AG08396 (cell line): ENCODE results near the gene NELL1.

ENCODE experiments used
- DNase-seq: peaks from one replicate; pipeline ENCODE4 v3.0.0; 2012; ENCODE audit warnings: low spot score, mixed read lengths

The NELL1 gene

DNA sequence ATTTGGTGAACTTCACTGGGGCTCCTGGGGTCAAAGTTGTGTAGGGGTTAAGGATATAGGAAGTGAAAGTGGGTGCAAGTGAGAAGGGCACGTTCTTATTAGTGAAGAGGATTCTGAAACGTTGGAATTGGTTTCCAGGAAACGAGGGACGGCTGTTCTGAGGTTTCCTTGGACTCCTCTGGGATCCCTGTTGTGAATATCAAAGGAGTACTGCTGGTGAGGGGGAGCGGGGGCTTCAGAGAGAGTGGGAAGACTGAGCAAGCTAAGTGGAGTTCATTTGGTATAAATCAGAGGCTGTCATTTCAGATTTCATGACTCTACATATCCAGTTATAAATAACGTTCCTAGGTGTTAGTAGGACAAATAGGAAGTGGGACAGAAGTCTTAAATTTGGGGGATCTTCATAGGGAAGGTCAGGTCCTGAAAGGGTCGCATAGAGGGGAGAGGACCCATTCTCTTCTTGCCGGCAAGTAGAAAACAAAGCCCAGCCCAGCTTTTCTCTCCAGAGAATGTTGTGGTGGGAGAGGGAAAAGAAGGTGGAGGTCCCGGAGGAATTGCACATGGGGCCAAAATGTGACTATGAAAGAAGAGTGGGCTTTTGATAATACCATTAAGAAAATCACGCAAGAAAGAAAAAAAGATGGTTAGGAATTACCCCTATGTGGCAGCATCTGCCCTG lies 1.1 kb upstream of the NELL1 start:
- DNase-seq = no peak

DNA sequence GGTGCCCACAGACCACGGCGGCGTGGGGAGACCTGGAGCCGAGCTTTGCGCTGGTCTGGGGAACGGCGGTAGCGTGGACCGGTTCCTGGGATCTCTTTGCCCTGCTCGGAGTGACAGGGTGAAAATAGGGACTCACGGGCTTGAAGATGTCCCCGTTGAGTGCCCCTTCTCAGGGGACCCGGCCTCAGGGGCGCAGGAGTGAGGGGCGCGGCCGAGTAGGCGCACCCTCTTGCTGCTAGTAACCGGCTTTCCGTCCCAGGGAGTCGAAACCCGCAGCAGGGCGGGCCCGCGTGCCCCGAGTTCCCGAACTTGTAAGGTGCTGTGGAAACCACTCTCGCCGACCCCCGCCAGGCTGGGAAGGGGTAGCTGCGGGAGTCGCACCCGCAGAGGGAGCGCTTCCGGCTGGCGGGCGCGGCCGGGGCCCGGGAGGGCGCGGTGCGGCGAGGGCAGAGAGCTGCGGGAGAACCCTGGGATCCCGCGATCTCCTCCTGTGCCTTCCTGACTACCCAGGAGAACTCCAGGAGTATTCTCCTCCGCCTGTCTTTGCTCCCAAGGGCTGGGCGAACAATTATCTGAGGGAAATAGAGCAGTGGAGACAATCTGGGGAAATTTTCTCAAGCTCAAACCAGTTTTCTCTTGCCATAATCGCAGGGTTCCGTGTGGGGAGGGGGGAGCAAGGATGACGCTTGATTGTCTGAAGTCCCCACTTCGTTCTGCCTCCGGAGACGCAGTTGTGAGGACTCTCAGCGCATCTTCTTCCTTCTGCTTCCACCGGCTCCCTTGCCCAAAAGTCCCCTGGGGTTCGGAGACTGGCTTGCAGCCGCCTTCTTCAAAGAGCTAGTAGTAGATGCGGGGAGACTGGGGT lies 666 bp downstream of the NELL1 start:
- no peak for DNase-seq

DNA sequence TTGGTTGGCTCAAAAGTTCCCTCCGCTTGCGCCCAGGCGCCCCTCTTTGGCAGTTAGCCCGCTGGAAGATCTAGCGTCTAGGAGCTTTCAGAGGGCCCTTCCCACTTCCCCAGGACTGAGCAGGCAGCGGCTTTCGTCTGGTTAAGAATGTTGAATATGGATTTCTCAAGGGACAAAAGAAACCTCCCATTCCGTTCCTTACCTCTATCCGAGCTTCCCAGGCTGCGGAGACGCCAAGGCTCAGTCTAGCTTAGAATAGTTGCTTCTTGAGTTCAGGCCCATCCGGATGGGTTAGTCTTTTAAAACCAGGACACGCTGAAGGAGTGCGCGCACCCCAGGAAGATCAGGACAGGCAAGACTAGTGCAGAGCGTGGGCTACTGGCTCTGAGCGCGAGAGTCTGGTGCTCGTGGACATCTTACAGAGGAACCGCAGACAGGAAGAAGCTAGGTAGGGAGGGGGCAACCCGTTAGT lies 1.6 kb downstream of the NELL1 start:
- no peak for DNase-seq

DNA sequence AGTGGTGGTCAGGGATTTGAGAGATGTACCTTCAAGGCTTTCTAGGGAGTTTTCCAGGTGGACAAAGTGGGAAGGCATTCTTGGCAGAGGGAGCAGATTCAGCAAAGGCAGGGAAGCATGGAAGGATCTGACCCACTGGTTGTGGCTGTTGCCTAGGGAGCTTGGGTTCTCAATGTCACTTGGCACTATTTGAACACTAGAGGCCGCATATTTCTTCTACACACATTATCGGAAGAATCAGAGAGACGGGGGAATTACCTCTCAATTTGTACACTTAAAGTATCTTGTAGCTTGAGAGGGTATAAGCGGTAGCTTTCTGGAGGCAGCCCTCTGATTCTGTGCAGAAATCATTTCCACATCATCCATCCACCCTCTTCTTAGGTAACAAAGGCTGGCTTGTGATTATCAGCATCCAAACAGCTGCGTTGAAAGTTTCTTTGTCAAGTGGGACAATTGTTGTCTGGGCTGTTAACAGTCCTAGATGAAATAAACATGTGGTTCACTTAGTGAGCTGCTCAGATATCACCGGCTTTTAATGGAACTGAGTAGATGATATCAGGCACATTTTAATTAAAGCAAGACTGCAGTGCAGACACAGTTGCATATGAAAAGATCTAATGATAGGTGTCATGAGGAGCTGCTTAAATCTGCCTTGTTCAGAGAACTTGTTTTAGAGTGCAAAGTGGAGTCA lies 2.6 kb downstream of the NELL1 start:
- peak; percentile 34 for DNase-seq

DNA sequence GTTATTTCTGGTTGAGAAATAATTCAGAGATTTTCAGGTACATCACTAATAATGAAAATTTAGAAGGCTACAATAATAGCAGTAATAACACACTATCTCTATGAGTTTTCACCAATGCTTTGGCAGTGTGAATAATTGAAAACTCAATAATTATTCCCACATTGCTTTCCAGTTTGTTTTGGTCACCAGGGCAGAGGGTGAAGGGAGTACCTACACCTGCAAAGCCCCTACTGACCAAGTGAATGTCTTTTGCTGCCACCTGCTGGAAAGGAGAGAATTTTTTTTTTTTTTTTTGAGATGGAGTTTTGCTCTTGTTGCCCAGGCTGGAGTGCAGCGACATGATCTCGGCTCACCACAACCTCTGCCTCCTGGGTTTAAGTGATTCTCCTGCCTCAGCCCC lies 3.2 kb downstream of the NELL1 start:
- no peak for DNase-seq

DNA sequence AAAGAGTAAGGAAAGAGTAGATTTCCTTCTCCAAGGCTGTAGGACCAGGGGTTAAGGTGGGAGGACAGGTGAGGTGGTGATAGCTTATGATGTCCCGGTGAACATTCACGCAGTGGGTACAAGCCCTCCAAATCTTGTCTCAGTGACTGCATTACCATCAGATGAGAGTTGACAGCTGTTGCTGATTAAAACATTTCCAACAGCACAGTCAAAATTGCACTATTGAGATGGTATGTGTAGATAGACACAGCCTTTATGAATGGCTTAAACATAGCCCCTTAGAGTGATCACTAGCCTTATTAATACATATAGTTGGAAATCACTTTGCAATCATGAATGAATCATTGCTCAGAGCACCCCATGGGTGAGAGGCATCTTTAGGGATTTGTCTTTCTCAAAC lies 7.3 kb downstream of the NELL1 start:
- no peak for DNase-seq

DNA sequence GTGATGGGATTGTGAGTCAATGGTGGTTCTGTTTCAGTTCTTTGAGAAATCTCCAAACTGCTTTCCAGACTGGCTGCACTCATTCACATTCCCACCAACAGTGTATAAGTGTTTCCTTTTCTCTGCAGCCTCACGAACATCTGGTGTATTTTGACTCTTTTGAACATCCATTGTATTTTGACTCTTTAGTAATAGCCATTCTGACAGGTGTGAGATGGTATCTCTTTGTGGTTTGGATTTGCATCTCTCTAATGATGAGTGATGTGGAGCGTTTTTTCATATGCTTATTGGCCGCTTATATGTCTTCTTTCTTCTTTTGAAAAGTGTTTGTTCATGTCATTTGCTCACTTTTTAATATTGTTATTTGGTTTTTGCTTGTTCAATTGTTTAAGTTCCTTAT lies 19.4 kb downstream of the NELL1 start:
- no peak for DNase-seq

DNA sequence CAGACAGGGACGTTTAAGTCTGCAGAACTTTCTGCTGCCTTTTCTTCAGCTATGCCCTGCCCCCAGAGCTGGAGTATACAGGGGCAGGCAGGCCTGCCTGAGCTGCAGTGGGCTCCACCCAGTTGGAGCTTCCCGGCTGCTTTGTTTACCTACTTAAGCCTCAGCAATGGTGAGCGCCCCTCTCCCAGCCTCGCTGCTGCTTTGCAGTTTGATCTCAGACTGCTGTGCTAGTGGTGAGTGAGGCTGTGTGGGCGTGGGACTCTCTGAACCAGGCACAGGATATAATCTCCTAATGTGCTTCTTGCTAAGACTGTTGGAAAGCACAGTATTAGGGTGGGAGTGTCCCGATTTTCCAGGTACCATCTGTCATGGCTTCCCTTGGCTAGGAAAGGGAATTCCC lies 38.5 kb downstream of the NELL1 start:
- DNase-seq = no peak

DNA sequence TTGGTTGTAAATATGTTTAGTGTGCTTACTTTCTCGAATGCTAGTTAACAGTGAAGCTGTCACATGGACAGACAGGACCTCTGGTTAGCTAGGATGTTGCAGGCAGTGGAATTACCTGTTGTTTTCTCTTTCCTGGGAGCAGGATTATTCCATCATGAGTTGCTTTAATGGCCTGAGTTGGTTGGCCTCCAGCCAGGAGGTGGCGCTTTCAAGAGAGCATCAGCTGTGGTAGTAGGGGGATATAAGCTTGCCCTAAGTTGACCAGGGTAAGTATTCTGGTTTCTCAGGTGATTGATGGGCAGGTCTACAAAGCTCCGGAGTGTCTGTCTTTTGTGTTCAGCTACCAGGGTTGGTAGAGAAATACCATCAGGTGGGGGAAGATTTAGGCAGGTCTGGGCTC lies 43.5 kb downstream of the NELL1 start:
- no peak for DNase-seq

DNA sequence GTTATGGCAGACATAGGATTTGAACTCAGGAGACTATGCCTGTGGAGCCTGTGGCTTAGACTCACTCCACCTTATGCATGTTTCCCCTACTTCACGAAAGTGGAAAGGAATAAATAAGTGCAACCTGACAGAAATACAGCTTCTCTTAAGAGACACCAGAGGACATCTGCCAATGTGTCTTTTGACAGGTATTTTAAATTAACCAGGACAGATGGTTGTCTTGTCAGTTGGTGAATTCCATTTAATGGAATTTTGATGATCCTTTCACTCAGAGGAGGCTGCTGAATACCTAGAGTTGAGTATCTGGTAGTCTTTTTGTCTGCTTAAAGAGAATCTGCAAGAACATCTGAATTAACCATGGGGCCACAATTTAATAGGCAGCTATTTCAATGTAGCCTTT lies 46.1 kb downstream of the NELL1 start:
- no peak for DNase-seq

DNA sequence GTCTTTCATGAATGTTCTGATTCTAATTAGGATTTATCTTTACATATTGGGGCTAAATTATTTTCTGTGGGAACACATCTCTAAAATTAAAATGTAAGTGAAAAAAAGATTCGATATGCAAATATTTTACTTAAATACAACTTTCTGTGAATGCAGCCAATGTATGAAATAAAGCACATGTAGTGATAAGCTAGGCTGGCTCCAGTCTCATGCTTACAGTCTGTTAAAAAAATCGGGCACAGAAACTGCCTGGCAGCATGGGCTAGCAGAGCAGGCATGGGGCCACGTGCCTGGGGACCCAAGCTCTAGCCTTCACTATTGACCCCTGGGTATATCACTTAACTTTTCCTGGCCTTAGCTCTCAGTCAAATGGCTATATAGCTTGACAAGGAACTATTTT lies 46.5 kb downstream of the NELL1 start:
- no peak for DNase-seq

DNA sequence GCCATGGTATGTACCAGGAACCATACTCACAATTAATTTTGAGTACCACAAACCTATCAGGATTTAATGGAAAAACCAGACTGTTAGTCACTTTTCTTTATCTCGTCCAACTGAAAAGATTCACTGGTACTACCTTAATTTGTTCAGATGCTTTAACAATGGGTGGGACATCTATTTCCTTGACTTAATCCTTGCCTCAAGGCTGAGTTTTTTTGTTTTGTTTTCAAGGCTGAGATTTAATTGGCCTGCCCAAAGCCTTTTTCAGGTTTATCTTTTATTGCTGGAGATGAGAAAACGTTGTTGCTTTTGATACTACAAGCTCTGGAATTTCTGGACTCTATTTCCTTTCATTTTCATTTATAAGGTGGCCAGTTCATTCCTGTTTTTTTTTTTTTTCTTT lies 50.4 kb downstream of the NELL1 start:
- no peak for DNase-seq

DNA sequence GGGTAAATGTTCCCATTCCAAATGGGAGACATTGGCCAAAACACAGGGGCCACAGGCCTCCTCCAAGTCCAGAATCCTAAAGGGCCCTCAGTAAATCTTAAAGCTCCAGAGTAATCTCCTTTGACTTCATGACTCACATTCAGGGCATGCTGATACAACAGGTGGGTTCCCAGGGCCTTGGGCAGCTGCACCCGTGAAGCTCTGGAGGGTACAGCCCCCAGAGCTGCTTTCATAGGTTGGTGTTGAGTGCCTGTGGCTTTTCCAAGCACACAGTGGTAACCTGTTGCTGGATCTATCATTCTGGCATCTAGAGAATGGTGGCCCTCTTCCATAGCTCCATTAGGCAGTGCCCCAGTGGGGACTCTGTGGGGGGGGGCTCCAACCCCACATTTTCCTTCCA lies 54.0 kb downstream of the NELL1 start:
- DNase-seq = no peak

DNA sequence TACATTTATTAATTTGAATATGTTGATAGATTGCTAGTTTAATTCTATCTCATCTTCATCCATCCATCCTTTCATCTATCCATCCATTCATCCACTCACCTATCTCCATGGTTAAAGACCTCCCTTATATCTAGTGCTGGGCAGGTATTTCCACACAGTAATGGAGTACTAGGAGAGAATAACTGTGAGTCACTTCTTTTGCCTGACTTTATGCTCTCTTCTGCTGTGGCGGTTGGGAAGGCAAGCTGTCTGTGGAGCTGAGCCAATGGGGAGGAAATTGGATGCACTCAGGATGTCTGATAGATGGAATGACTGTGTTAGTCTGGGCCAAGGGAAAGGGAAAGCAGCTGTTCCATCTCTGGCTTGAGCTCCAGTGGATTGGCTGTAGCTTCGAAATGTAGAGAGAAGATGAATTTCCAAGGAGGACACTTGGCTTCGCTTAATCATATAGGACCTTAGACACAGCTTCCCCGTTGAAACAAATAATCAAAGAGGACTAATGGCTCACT lies 60.3 kb downstream of the NELL1 start:
- DNase-seq = no peak

DNA sequence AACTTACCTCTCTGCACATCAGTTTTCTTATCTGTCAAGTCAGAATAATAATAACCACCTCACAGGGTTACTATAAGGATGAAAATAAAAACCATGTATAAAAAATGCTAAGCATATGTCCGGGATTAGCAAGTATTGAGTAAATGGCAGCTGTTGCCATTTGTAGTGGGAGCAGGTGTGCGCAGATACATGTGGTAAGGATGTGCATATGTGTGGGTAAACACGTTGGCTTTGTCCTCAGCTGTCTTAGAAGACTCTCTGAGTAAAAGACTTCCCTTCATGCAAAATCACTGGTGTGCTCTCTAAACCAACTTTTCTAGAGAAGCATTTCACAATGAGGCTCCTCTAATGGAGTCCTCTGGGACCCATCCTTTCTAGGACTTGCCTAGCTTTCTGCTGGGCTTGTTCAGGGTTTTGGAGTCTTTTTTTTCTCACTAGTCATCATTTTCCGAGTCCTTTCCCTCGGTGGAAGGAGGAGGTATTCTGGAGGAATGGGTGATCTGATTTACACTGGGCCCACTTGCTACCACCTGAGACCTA lies 62.4 kb downstream of the NELL1 start:
- no peak for DNase-seq

DNA sequence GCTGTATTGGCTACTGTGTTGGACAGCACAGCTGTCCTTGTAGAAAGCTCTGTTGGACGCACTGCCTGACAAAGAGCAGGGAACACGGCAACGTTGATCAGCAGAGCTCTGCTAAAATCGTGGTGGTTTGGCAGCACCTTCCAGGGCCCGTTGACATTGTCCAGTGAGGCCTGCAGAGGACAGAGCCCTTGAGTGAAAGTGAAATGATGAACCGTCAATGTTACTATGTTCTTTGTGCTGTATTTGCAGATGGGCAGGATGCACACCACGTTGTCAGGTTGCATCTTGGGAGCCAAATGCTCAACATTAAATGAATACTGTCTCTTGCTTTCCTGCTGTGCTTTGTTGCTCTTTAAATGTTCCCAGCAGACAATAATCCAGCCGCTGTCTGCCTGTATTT lies 69.7 kb downstream of the NELL1 start:
- DNase-seq = no peak

DNA sequence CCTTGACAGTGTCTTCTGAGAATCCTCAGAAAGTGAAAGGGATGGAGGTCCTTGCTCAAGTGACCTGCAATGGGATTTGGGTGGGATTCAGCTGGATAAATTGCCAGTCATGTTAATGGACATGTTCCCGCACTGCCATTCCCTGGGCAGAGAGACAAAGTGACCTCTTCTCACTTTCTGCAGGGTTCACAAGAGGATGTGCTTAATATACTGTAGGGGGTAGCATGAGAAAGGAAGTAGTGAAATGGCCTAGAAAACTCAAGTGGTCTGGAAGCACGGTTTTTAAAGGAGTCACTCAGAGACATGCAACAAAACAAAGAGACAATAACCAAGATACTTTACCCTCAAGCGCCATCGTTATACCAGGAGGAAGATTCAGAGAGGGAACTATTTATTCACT lies 70.2 kb downstream of the NELL1 start:
- no peak for DNase-seq

DNA sequence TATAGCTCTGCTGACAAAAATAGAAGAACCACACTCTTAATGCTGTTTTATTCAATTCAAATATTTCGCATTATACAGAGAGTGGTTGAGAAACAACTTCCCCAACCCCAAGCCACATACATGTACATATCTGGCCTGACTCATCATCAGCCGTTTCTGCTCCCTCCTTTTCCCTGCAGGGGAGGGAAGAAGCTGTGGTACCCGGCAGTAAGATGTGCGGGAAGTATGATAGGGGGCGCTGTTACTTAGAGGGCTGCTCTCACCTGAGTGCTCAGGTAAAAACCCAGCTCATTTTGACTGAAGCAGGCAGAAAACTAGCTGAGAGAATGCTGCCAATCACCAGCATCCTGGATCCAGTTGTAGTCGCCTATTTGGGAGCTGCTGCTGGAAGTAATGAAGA lies 85.5 kb downstream of the NELL1 start:
- no peak for DNase-seq

DNA sequence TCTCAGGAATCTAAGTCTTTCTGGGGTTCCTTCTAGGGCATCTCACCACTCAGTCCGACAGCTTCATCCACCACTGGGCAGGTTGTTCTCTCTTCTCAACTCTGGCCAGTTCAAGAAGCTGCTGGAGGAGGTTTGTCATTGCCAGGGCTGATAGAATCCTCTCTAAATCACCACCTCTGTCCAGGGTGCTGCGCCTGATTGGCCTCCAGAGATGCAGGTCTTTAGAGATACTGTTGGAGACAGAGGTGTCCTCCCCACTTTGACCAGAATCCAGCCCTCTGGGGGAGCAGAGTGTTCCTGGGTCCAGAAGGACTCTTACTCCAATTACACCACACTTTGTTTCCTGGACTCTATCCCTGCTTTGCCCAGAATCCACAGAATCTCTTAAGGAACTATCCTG lies 90.2 kb downstream of the NELL1 start:
- no peak for DNase-seq

DNA sequence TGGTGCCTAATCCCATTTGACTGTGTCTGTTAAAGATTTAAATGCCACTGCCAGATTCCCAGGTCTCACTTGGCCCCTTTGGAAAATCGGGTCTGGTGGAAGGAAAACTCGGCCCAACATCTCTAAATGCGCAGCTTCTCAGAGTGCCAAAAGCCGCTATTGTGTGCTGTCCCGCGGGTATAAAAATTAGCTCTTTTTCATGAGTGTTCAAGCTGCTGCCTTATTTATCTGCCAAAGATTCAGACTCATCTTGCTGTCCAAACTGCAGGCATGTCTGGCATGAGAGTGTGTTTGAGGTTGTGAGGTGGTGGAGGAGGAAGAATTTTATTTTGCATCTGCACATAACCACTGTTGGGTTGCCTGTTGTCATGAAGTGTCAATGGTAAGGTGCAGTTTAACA lies 91.4 kb downstream of the NELL1 start:
- DNase-seq = no peak

DNA sequence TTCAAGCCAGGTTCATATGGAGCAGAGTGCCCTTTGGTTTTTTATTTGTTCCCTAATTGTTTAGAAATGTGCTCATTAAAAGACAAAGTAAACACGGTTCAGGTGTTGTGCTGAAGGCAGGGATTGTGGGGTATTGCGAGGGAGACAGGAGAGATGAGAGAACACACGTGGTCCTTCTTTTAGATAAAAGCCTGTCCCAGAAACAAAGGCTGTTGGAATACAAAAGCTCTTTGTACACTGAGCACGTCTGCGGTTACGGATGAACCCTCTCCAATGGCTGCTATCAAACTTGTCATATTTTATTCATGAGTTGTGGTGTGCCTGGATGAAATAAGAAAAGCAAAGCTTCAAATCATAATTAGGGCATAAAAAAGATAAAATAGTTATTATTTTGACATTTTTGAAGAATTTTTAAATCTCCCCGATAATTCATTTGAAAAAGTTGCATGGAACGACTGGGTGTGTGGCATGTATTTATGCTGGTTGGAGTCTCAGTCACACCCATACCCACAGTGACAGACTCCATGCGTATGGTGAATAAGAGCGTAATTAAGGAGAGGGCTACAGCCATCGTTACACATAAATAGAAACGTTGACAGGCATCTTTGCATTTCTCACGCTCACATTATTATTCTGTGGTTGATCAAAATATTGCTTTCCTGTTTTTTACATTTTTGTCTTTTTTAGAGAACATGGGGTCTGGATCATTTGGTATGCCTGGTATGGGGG lies 92.9 kb downstream of the NELL1 start:
- DNase-seq = no peak

DNA sequence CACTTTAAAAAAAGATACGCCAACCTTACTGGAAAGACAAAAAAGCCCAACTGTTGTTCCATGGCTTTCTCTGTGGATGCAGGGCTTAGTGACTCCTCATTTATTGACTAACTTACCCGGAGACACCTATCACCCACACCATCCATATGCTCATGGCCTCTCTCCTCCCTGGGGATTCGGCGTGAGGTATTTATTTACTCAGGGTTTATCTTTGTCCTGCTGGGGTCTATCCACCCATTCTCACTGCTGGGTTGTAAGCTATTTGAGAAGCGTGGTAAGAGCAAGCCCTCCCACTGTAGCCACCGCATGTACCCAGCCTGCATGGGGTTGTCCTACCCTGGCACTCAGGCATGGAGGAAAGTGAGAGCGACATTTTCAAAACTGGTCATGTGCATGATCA lies 93.6 kb downstream of the NELL1 start:
- DNase-seq = no peak
